Lung microvascular endothelial cell (primary cell): ENCODE data around the gene CCN6. TPM values are rescaled to one million over a fixed set of nuclear protein-coding genes. Genes with fewer than 3 reads are reported as not detected.
A peak's percentile ranks its signal among the peaks of the same experiment; 100 is the strongest.

Experiments used
- DNase-seq, 2 donors: peaks; one replicate each; pipeline versions ENCODE4 v3.0.0 to v3.0.0-alpha.2; 2010; ENCODE audit warnings: low read depth in 2 of 2
- total RNA-seq: library from RNA; depleted of rRNA; stranded (reverse); fragments of >200 nt; gene quantifications from 2 replicates; pipeline ENCODE4 v1.2.1, GENCODE V29; 2014

The CCN6 gene
- total RNA-seq: not detected in 2 replicates

GRCh38 chr6:112054001-112054400, at the start of gene CCN6:
Gene CCN6, plus strand, starts transcription at chr6:112054104. Its CDS starts 254 bp downstream, at chr6:112054358.
- no peak for DNase-seq

GRCh38 chr6:112004201-112005012, 49.5 kb upstream of the CCN6 start:
- DNase-seq: no peak

- no peak for DNase-seq
Observed at GRCh38 chr6:112005013-112005371, 48.9 kb upstream of the CCN6 start.

GRCh38 chr6:112007254-112007653, 46.6 kb upstream of the CCN6 start:
- DNase-seq: no peak

- peak; percentile 67 to 84 for DNase-seq
Observed at GRCh38 chr6:112007805-112008204, 46.1 kb upstream of the CCN6 start.

GRCh38 chr6:112008482-112008881, 45.4 kb upstream of the CCN6 start:
- no peak for DNase-seq

- DNase-seq: peak; percentile 41 to 50
Observed at GRCh38 chr6:112010328-112010727, 43.6 kb upstream of the CCN6 start.

- peak in 1 of 2 donors; percentile 30 for DNase-seq
Observed at GRCh38 chr6:112013051-112013450, 40.9 kb upstream of the CCN6 start.

GRCh38 chr6:112014483-112014882, 39.4 kb upstream of the CCN6 start:
- DNase-seq: peak; percentile 32 to 53

GRCh38 chr6:112015725-112016124, 38.2 kb upstream of the CCN6 start:
- no peak for DNase-seq

GRCh38 chr6:112016320-112016719, 37.6 kb upstream of the CCN6 start:
- DNase-seq: peak; percentile 92 to 93

GRCh38 chr6:112017169-112017568, 36.7 kb upstream of the CCN6 start:
- DNase-seq: peak in 1 of 2 donors; percentile 45

- no peak for DNase-seq
Observed at GRCh38 chr6:112017760-112018537, 36.0 kb upstream of the CCN6 start.

- peak; percentile 66 to 95 for DNase-seq
Observed at GRCh38 chr6:112018619-112019416, 35.1 kb upstream of the CCN6 start.

GRCh38 chr6:112019589-112019988, 34.3 kb upstream of the CCN6 start:
- no peak for DNase-seq

- DNase-seq: no peak
Observed at GRCh38 chr6:112021691-112022310, 32.1 kb upstream of the CCN6 start.

- DNase-seq: no peak
Observed at GRCh38 chr6:112022749-112023148, 31.2 kb upstream of the CCN6 start.

GRCh38 chr6:112024464-112024863, 29.4 kb upstream of the CCN6 start:
- DNase-seq: no peak

GRCh38 chr6:112026933-112027332, 27.0 kb upstream of the CCN6 start:
- DNase-seq: no peak

- DNase-seq: no peak
Observed at GRCh38 chr6:112027942-112028674, 25.8 kb upstream of the CCN6 start.
